COLO829 (cell line): Measurements from ENCODE around the gene TRAPPC12.
"Not testable (repeated sequence)": the region's sequence is repeated elsewhere in the genome, so short reads cannot be mapped to it uniquely, and the experiment has no call there.

Source experiments
- DNase-seq: peaks from one replicate; pipeline ENCODE4 v3.0.0; 2012; ENCODE audit warnings: low spot score

Gene TRAPPC12

DNA sequence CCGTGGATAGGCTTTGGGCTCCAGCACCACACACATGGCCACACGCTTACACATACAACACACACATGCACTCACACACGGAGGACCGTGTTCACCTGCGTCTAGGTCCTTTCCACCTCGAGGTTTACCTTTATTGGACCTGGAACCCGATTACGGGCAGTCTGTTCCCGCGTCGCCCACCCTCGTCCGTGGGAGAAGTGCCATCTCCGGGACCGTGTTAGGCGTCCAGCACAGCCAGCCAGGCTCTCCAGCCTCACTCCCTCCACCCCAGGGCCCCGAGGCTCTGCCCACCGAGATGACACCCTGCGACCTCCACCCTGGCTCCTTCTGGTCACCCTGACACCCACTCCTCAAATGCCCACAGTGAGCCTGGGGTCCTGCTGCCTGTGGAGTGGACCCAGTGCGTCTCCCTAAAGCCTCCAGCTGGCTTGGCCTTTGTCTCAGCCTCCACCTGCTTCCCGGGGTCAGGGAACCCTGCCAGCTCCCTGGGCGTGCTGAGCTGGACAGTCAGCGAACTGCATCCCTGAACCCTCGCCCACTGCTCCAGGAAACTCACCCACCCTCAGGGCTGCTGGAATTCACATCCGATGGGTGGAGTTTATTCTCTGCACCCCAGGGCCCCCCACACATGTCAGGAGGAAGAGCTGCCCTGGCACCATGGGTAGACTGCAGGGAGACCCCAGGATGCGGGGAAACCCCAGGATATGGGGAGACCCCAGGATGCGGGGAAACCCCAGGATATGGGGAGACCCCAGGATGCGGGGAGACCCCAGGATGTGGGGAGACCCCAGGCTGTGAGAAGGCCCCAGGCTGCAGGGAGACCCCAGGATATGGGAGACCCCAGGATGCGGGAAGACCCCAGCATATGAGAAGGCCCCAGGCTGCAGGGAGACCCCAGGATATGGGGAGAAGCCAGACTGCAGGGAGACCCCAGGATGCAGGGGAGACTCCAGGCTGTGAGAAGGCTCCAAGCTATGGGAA, 106.8 kb downstream of the TRAPPC12 start:
- no peak for DNase-seq

DNA sequence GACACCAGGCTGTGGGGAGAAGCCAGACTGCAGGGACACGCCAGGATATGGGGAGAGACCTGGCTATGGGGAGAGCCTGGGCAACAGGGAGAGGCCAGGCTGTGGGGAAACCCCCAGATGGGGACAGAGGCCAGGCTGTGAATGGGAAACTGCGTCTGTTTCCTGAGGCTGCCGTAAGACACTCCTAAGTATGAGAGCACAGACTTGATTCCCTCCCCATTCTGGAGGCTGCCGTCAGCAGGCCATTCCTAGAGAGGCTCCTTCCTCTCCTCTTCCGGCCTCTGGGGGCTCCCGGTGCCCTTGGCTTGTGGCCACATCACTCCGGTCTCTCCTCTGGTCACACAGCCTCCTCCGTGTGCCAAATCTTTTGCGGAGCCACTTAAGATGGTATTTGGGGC, 107.5 kb downstream of the TRAPPC12 start:
- no peak for DNase-seq

GRCh38 chr2:3487432-3487831, 107.9 kb downstream of the TRAPPC12 start:
- no peak for DNase-seq

DNA sequence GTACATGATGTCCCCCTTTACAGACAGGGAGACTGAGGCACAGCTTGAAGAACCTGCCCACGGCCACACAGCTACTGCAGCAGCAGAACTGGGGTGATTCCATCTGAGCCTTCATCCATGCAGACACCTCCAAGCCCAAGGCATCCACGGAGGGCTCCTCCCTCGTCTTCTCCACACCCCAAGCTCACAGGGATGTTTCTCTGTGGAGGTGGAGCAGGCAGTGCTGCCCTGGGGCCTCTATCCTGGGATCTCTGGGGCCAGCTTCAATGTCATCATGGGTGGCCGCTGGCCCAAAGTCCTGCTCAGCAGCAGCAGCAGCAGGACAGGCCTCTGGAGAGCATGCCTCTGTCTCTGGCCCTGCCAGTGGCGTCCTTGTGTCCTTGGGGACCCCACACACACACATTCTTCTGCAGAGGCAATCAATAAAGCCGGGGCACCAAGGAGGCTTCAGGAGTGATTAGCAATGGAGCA, 108.6 kb downstream of the TRAPPC12 start:
- no peak for DNase-seq

DNA sequence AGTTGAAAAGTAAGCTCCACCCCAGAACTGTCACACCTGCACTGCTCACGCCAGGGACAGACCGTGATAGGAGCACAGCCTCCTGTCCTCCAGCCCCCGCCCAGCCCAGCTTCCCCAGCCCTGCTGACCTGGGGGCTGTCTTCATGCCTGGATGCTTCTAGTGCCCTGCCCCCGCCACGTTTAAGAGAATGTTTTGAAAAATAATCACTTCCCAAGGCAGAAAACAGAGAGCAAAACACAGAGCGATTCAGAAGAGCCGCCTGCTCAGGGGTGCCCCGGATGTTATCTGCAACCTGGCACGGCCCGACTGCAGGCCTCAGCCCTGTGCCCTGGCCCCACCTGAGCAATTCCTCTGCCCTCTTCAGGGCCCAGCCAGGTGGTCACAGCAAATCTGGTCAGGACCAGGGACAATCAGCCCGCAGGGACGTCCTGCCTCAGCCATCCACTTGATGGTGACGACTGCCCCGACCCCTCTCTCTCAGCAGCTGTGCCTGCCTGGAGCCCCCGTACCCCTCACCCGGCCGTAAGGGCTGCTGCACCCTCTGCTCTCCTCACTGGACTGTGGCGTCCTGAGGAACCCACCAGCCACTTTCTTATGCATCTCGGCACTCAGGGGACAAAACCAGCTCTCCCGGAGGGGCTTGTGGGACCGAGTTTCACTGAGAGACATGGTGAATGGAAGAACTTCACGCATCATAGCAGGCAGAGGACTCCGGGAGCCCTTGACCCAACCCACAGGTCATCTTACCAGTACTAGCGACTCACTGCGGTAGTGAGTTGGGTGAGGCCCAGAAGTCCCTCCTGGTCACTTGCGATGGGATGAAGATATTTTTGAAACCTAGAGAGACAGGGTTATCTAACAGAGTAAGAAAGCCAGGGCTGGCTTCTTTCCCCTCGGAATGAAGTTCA, 109.6 kb downstream of the TRAPPC12 start:
- no peak for DNase-seq

DNA sequence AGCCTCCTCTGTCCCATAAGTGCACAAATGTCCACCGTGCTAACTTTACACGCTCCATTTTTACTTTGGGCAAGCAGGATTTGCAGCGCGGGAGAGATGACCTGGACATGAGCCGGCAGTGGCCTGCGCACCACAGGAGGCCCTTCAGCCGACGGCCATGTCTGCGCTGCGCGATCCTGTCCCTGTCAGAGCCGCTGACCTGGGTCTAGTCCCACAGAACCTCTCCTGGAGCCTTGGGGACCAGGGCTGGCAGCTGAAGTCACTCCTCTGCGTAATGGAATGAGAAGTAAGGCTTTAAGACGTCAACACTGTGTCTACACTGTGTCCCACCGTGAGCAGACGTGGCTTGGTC, 110.2 kb downstream of the TRAPPC12 start:
- no peak for DNase-seq

DNA sequence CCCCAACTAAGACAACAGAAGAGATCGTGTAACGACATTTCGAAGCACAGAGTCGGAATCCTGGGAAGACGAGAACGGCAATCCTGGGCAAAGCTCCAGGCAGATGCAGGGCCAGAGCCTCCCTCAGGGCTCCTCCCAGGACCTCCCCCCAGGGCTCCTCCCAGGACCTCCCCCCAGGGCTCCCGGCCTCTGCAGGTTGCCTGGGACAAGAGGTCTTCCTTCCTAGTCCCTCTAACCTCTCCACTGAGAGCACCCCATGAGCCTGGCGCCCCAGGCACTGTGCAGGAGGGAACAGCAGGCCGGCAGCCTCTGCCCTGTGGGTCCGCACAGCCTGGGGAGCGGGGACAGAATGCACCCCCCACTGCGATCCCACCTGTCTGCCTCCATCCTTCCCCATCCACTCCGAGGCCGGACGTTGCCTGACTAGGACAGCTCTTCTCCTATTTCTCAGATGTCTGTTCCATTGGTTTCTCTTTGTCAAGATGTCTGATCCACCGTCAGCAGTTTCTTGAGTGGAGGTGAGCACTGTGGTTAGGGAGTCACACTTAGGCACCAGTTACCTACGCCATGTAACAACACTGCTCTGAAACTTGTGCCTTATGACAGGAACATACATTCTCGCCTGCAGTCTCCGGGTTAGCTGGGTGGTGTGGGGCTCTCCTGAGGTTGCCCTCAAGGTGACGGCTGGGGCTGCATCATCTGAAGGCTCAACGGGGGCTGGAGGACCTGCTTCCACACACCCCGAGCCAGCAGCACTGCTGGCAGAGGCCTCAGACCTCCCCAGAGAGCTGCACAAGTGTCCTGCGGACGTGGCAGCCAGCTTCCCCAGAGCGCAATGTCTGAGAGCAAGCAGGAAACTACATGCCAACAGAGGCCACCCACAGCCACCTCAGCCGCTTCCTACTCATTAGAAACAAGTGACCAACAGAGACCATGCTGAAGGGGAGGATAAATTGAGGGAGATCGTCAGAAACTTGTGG, 111.0 kb downstream of the TRAPPC12 start:
- DNase-seq, result no peak

DNA sequence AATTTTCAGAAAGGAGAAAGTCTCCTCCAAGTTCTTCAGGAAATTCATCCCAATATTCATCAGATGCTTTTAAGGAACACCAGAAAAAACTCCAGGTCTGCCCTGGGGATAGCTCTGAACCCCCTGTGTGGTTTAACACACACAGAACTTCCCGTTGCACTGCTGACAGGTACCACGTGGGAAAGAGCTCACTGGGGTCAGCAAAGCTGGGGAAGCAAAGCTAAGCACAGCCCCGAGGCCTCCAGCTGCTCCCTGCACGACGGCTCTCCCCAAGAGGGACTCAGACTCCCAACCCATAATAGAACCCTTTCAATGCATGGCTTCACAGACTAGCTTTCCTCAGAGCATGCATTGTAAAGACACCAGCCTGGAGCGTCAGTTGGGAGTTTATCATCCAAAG, 111.8 kb downstream of the TRAPPC12 start:
- DNase-seq, result no peak

GRCh38 chr2:3491716-3492474, 112.4 kb downstream of the TRAPPC12 start:
- DNase-seq, result no peak

- not testable (repeated sequence) for DNase-seq
Measured at GRCh38 chr2:3492475-3492787, 112.9 kb downstream of the TRAPPC12 start.

GRCh38 chr2:3492951-3493614, 113.6 kb downstream of the TRAPPC12 start:
- DNase-seq, result no peak

GRCh38 chr2:3493615-3494007, 114.1 kb downstream of the TRAPPC12 start:
- no peak for DNase-seq

- no peak for DNase-seq
Measured at GRCh38 chr2:3494984-3495666, 115.6 kb downstream of the TRAPPC12 start.

- DNase-seq, result not testable (repeated sequence)
Measured at GRCh38 chr2:3496708-3497080, 117.2 kb downstream of the TRAPPC12 start.

DNA sequence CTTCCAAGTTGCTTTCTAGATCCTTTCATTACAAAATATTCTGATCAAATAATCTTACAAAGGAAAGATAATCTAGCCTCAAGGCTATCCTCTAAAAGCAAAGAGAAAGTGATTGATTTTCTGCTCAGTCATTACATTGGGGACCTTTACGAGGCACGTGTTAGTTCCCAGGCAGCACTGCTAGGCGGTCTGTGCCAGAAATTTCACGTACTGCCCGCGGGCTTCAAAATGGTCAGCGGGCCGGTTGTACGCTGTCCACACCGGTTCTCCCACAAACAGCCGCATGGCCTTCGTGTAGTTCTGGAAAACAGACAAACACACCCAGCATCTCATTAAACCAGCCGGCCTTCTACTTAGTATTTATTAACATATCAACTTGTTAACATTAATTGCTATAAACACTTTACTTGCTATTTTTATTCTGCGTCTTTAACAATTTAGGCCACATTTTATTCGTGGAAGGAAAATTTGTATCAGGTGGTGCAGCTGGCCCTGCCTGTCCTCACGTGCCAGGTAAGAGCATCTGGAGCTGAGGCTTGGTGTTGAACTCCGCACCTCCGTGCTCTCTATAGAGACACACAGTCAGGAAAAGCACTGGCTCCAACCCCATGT, 119.4 kb downstream of the TRAPPC12 start:
- no peak for DNase-seq

GRCh38 chr2:3500326-3500899, 120.9 kb downstream of the TRAPPC12 start:
- no peak for DNase-seq

- DNase-seq, result no peak
Measured at GRCh38 chr2:3503046-3503445, 123.6 kb downstream of the TRAPPC12 start.

DNA sequence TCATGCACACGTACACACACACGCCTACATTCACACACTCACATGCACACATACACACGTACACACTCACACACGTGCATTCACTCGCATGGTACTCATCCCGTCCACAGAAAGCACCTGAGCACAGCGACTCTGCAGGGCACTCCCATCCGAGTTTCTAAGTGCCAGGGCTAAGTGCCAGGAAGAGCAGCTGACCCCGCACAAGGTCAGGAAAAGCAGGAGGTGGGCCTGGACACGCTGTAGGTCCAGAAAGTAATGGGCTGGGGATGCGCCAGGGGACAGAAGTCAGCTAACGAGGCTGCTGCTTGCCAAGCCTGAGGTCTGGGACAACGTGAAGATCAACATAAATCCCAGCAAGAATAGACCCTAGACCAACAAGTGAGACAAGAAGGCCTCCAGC, 124.0 kb downstream of the TRAPPC12 start:
- DNase-seq, result no peak

DNA sequence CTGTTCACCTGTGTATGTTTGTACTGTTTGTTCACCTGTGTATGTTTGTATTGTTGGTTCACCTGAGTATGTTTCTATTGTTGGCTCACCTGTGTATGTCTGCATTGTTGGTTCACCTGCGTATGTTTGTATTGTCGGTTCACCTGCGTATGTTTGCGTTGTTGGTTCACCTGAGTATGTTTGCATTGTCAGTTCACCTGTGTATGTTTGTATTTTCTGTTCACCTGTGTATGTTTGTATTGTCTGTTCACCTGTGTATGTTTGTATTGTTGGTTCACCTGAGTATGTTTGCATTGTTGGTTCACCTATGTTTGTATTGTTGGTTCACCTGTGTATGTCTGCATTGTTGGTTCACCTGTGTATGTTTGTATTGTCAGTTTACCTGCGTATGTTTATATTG, 125.2 kb downstream of the TRAPPC12 start:
- DNase-seq, result no peak
